Omental fat pad (tissue), 4 donors: Measurements from ENCODE around the gene ABCF1. TPM values are rescaled to one million over a fixed set of nuclear protein-coding genes. Genes with fewer than 3 reads are reported as not detected.
"Not testable (repeated sequence)": the region's sequence is repeated elsewhere in the genome, so short reads cannot be mapped to it uniquely, and the experiment has no call there.

Experiments used
- ATAC-seq: fragments of 150-250 bp; one replicate; pipeline ENCODE4 v1.9.1; 2016; ENCODE audit warnings: mild to moderate bottlenecking, moderate library complexity; ENCODE audit not compliant: low FRiP score
- DNase-seq: peaks from one replicate; pipeline ENCODE4 v3.0.0-alpha.2; 2019; ENCODE audit warnings: low spot score
- CTCF ChIP-seq, 3 donors: fragments of 450-650 bp; IDR thresholded peaks; one replicate each; pipeline ENCODE4 v1.5.1; 2016 to 2017; ENCODE audit warnings: antibody characterized with exemption in 3 of 3, mild to moderate bottlenecking in 3 of 3, moderate library complexity in 2 of 3
- total RNA-seq, 4 donors: library from RNA; depleted of rRNA; stranded (reverse); fragments of >200 nt; gene quantifications; one replicate each; pipeline ENCODE4 v1.1.0, GENCODE V29; 2016

ABCF1 gene
- total RNA-seq = 10 to 100 TPM; 34.4 to 86.0 (median 51.1) TPM

DNA sequence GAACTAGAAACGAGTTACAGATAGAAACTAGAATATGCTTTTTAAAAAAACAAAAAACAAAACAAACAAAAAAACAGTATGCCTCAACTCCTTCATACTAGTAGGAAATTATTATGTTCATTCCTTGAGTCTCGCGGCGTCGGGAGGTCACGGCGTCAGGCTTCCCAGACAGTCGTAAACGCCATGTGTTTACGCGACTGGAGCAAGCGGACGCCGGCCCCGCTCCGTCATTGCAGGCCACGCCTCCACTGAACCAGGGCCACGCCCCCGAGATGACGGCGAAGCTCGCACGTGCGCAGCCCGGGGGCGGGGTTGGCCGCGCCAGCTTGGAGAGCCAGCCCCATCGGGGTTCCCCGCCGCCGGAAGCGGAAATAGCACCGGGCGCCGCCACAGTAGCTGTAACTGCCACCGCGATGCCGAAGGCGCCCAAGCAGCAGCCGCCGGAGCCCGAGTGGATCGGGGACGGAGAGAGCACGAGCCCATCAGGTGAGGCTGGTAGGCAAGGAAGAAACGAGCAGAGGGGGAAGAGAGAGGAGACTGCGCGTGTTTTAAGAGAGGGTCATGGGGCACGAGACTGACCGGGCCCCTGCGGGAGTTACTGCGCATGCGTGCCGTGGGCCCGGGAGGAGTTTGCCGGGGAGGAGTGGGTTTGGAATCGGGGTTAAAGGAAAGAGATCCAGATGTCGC lies at the start of gene ABCF1:
TSS of gene ABCF1 (plus strand) at position 368 of the 687 bp plus-strand sequence. CDS start at position 414, 46 bp downstream.
- DNase-seq (peak; percentile 91), ATAC-seq (peak; percentile 97)
- no peak for TF ChIP-seq CTCF (IDR thresholded peaks at IDR 0.05)

DNA sequence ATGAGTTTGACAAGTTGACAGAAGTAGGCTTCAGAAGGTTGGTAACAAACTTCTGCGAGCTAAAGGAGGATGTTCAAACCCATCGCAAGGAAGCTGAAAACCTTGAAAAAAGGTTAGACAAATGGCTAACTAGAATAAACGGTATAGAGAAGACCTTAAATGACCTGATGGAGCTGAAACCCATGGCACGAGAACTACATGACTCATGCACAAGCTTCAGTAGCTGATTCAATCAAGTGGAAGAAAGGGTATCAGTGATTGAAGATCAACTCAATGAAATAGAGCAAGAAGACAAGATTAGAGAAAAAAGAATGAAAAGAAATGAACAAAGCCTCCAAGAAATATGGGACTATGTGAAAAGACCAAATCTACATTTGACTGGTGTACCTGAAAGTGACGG lies 49.3 kb upstream of the ABCF1 start:
- DNase-seq, ATAC-seq: not testable (repeated sequence)

DNA sequence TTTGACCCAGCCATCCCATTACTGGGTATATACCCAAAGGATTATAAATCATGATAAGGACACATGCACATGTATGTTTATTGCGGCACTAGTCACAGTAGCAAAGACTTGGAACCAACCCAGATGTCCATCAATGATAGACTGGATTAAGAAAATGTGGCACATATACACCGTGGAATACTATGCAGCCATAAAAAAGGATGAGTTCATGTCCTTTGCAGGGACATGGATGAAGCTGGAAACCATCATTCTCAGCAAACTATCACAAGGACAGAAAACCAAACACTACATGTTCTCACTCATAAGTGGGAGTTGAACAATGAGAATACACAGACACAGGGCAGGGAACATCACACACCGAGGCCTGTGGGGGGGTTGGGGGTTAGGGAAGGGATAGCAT lies 44.8 kb upstream of the ABCF1 start:
- not testable (repeated sequence) for DNase-seq, ATAC-seq

GRCh38 chr6:30529349-30529875 lies 41.8 kb upstream of the ABCF1 start:
- not testable (repeated sequence) for ATAC-seq

GRCh38 chr6:30530014-30530413 lies 41.2 kb upstream of the ABCF1 start:
- DNase-seq (no peak), ATAC-seq (no peak)
- TF ChIP-seq CTCF (IDR thresholded peaks at IDR 0.05) = no peak

More at GRCh38 chr6:30529349-30529875, 41.8 kb upstream of the ABCF1 start:
- not testable (repeated sequence) for DNase-seq

GRCh38 chr6:30533460-30534294 lies 37.6 kb upstream of the ABCF1 start:
- TF ChIP-seq CTCF (IDR thresholded peaks at IDR 0.05) = no peak
- ATAC-seq (no peak), DNase-seq (no peak)

DNA sequence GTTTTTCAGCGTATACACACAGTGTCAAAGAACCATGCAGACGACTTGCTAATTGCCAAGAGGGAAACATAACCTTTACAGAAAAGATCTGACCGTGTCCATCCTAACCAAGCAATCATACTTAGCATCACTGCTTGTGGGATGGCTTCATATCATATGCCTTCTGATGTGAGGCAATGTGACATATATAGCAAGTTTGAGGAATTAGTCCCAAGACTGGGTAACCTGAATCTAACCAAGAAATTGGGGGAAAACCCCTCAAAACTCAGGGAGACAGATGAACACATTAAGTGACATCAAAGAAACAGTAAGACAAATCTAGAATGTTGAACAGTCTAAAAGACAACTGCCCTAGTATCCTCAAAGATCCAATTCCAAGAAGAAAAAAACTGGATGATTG lies 33.3 kb upstream of the ABCF1 start:
- DNase-seq (no peak), ATAC-seq (no peak)
- TF ChIP-seq CTCF (IDR thresholded peaks at IDR 0.05) = no peak

GRCh38 chr6:30541515-30542403 lies 29.5 kb upstream of the ABCF1 start:
- ATAC-seq = peak; percentile 65
- peak in 2 of 3 donors; percentile 47 to 82 for TF ChIP-seq CTCF (IDR thresholded peaks at IDR 0.05)
- no peak for DNase-seq
